Epithelial cell of prostate (primary cell): ENCODE measurements around the gene TMEM117.

ENCODE experiments used
- DNase-seq: peaks from one replicate; pipeline ENCODE4 v3.0.0-alpha.2; 2011; ENCODE audit warnings: low read depth, low spot score
- H3K27ac ChIP-seq: fragments of 450-650 bp; 2 replicates; pipeline ENCODE4 v1.5.1; 2017; ENCODE audit warnings: mild to moderate bottlenecking

TMEM117 gene

DNA sequence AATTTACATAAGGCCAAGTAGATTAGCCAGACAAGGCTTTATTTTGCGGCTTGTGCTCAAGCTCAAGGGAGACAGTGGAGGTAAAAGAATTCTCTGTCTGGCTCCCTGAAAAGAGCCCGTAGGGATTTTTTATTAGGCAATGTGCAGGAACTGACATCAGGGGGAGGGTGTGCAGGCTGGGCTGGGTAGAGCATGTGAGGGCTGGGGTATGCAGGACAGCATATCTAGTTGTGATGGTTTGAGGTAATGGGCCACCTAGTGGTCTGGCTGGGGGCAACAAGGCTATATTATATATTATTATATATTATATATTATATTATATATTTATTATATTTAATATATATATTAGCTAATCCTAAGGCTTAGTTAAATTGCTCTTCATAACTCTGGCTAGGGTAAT lies 102.1 kb downstream of the TMEM117 start:
- DNase-seq = no peak
- H3K27ac ChIP-seq = no peak overlapping the region

DNA sequence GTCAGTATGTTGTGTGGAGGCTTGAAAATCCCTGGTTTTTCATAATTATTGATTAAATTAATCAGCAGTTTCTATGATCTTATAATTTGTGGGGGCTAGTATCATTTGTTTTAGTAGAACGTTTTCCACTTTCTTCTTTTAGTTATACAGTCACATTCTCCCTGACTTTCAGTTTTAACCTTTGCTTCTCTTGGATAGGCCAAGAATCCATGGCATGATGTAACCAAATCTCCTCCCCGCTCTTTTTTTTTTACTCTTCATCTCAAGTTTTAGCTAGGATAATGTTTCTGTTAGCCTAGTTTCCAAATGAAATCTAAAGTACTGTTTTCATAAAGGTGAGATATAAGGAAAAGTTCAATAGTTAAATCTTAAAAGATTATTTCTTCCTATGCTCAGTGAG lies 106.5 kb downstream of the TMEM117 start:
- no peak overlapping the region for H3K27ac ChIP-seq
- DNase-seq = no peak

DNA sequence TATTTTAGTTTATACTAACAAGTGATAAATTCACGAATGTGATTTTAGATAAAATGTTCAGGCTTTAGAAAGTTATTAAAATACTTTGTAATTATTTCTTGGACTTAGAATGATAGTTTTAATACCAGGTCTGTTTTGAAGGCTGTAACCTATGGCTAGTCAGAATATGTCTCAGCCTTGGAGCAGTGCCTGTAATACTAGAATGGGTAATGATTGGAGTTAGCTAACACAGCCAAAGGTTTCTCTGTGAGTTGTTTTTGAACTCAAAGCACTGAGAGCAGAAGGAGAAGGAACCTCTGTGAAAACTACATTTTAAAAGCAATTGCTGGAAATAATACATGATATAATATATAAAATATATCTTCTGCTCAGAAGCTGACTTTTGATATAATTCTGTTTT lies 110.1 kb downstream of the TMEM117 start:
- no peak overlapping the region for H3K27ac ChIP-seq
- DNase-seq = no peak

DNA sequence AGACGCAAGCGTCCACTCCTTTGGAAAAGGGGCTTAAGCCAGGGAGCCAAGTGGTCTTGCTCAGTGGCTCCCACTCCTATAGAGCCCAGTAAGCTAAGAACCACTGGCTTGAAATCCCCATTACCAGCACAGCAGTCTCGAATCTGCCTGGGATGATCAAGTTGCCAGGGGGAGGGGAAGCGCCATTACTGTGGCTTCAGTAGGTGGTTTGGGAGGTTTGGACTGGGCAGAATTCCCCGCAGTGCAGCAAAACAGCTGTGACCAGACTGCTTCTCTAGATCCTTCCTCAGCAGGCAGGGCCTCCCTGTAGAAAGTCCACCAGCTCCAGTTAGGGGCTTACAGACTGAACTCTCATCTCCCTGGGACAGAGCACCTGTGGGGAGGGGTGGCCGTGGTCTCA lies 115.4 kb downstream of the TMEM117 start:
- no peak for DNase-seq

DNA sequence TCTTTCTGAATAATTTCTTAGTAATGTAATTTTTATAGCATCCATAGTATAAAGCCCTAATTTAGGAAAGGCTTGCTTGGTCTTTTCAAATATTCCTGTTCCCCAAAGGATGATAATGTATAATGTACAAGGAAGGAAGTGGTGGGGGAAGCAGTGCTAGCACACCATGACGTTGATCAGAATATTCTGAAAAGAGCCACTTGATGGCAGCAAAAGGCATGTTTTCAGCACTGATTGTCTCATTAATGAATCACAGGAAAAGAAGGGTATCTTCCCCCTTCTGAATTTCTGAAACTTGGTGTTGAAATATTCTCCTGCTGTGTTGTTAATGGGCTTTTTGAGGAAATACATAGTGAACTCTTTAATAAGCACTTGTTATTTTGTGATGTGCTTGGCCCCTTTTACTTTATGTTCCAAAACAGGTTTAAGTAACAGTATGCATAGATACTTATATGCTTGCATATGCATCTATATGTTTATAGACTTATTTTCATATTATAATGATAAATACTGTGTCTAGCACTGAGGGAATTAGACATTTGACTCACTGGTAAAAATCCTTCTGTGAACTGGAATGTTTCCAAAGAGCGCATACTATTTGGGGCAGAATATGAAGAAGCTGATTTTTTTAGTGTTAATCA lies 122.0 kb downstream of the TMEM117 start:
- DNase-seq = no peak
- no peak overlapping the region for H3K27ac ChIP-seq

More for the DNA sequence above, 115.4 kb downstream of the TMEM117 start:
- H3K27ac ChIP-seq = no peak overlapping the region

DNA sequence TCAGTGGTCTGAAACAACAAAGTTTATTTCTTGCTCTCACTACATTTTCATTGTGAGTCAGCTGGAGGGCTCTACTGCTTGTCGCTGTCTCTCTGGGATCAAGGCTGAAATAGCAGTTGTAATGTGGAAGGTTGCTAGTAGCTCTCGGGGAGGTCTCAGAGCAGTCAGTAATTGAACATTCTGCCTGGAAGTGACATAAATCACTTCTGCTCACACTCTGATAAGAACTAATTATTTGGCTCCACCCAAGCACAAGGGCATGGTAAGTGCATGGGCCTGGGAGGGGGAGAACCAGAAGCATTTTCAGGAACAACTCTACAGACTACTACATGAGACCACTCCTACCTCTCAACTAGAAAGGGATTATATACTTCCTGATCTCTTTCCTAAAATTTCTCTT lies 128.2 kb downstream of the TMEM117 start:
- no peak overlapping the region for H3K27ac ChIP-seq
- no peak for DNase-seq

DNA sequence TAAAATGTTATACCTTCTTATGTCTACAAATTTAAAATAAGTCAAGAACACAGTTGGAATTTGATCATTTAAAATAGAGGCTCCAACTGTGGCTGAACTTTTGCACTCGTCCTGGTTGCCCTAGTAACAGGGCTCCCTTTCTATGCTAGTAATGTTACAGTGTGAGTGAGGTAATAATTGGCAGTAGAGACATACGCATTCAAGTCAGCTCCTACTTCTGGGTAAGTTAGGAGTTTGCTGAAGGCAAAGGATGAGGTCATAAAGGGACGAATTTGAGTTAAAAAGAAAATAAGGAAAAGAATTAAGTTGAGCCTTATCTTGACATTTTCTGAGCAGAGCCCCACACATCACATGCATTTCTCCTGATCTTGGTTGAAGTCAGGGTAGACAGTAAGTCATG lies 129.1 kb downstream of the TMEM117 start:
- no peak for DNase-seq
- no peak overlapping the region for H3K27ac ChIP-seq

DNA sequence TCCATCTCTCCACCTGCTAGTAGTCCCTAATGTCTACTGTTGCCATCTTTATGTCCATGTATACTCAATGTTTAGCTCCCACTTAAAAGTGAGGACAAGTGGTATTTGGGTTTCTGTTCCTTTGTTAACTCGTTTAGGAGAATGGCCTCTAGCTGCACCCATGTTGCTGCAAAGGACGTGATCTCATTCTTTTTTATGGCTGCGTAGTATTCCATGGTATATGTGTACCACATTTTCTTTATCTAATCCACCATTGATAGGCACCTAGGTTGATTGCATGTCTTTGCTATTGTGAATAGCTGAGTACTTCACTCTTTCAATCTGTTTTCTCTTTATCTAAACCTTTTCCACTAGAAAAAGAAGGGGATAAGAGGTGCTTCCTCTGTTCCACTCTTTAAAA lies 130.0 kb downstream of the TMEM117 start:
- DNase-seq = no peak
- no peak overlapping the region for H3K27ac ChIP-seq

DNA sequence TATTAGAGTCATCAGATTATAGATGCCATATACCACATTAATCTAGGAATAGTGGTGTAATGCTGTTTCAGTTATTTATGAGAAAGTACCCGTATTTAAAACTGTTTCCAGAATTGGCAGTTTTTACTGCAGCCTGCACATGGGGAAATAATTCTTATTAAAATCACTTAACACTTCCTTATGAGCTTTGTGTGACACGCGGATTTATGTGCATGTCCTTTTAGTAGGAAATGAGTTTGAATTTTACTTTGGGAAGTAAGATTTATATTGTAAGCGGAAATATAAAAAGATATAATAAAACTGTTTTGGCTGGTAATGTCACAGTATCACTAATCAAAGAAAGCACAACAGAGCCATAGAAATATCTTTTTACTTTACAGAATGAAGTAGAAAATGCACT lies 132.9 kb downstream of the TMEM117 start:
- no peak for DNase-seq
- no peak overlapping the region for H3K27ac ChIP-seq

DNA sequence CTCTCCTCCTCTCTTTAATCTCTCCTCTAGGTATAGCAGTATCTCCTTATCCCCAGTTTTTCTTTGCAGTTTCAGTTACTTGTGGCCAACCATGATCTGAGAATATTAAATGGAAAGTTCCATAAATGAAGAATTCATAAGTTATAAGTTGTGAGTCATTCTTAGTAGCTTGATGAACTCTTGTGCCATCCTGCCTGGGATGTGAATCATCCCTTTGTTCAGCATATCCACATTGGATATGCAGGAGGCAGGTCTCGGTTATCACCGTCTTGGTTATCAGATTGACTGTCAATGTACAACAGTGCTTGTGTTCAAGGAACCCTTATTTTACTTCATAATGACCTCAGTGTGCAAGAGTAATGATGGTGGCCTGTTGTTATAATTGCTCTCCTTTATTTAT lies 134.0 kb downstream of the TMEM117 start:
- no peak overlapping the region for H3K27ac ChIP-seq
- DNase-seq = peak; percentile 61

DNA sequence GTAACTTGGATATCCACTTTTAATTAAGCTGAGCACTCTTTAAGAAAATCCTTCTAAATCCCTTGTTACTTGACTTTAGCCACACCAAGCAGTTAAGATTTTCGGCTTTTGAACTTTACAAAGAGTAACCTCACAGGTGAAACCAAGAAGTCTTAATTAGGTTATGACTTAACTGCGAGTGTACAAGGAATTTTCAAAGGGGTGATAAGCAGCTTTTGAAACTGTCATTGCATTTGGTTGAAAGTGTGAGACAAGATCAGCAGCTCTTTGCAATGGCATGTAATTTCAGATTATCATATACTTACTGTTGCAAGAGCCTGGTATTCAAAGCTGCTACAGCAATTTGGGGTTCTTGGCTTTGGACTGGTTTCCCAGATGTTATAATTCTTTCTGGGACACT lies 137.5 kb downstream of the TMEM117 start:
- no peak overlapping the region for H3K27ac ChIP-seq
- DNase-seq = no peak

DNA sequence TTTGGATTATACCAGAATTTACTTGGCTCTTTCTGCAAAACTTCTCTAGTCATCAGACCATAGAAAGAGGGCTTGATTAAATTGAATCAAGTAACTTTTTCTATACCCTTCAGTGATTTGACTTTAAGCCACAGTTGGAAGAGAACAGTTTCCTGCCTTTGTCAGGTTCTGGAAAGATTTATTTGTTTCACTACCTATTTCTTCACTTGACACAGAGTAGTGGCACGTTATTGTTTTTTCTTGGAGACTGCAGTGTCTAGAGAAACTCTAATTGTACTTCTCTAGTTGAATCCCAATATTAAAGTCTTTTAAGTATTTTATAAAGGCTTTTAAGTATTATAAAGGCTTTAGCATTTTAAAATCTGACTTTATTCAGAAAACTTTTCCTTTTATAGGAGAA lies 138.1 kb downstream of the TMEM117 start:
- no peak overlapping the region for H3K27ac ChIP-seq
- no peak for DNase-seq

DNA sequence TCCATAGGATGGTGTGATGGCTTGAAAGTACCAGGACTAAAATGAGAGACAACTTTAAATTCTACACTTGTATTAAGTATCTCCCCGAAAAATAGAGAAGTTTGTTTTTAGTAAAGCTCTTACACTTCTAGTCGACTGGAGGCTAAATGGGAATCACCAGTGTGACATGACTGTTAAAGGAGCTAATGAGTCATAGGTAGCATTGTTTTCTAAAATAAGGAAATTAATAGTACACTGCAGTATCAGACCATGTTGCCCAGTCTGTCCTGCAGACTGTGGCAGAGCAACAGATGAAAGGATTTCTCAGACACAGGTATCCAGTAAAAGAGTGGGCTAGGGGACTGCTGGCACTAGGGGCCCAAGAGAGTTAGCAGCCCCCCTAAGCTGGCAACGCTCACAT lies 140.1 kb downstream of the TMEM117 start:
- no peak overlapping the region for H3K27ac ChIP-seq
- DNase-seq = no peak

DNA sequence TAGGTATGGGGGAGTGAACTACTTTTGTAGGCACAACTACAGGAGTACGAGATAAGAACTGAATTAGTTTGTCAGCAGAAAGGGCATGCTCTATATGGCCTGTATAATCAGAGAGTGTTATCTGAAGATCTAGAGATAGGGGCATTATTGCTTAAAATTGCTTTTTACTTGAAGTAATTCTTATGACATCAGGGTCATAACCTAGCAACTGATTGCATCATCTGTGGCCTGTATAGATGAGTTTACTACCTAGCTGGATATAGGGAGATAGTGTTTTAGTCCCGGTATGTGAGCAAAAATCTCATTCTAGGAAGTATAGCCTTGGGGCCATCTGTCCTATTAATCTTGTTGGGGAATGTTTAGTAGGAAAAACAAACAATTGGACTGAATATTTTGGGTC lies 142.7 kb downstream of the TMEM117 start:
- DNase-seq = no peak
- H3K27ac ChIP-seq = no peak overlapping the region

DNA sequence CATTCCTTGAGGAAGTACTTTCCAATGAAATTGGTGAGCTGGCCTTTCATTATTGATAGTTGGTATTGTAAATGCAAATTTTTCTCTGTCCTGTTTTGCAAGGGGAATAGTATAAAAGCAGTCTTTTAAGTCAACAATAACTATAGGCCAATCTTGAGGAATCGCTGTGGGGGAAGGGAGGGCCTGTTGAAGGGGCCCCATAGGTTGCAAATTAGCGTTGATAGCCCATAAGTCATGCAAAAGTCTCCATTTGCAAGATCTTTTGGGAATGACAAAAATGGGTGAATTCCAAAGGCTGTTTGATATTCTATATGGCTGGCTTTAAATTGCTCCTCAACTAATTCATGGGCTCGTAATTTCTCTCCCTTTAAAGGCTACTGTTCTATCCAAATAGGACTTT lies 143.6 kb downstream of the TMEM117 start:
- no peak for DNase-seq
- no peak overlapping the region for H3K27ac ChIP-seq

DNA sequence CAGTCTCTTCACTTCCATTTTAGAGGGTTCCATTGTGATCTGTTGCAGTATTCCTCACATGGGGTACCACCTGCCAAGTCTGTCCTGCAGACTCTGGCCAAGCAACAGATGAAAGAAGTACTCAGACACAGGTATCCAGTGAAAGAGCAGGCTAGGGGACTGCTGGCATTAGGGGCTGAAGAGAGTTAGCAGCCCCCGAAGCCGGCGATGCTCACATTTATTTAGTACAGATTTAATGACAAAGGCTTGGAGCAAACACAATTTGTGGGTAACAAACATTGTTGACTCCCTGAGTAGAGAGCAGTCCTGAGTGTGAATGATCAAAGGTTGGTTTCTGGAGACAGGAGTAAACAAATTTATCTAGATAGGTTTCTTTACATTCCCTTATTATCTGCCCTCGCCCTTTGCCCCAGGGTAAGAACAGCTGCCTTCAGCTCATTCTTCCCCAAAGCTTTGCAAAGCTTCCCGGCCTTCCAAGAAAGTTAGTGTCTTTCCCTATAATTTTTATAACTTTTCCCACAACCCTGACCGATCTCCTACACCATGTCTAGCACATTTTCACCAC lies 144.8 kb downstream of the TMEM117 start:
- DNase-seq = no peak
- no peak overlapping the region for H3K27ac ChIP-seq

DNA sequence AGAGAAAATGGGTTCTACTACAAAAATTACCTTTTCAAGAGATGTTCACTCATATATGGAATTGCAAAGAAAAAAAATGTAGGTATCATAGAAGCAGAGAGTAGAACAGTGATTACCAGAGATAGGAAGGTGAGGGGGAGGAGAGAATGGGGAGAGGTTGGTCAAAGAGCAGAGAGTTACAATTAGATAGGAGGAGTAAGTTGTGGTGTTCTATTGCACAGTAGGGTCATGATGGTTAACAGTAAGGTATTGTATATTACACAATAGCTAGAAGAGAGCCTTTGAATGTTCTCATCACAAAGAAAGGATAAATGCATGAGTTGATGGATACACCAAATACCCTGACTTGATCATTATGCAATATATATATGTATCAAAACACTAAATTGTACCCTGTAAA lies 145.8 kb downstream of the TMEM117 start:
- no peak for DNase-seq
- no peak overlapping the region for H3K27ac ChIP-seq

DNA sequence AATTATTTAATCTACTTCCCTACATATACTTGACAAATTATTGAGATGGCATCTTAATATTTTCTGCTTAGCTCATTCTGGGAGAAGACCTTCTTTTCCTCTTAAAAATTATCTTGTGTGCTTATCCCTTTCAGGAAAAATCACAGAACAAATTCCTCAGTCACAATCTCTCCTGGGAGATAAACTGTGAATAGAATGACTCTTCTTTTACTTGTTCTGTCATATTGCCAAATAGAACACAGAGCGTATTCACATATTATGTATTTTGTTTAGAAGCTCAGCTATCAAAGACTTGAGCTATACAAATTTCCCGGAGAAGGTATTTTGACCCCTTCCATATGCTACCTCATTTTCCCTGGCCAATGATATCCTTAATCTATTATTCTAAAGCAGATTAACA lies 146.7 kb downstream of the TMEM117 start:
- H3K27ac ChIP-seq = no peak overlapping the region
- DNase-seq = no peak

DNA sequence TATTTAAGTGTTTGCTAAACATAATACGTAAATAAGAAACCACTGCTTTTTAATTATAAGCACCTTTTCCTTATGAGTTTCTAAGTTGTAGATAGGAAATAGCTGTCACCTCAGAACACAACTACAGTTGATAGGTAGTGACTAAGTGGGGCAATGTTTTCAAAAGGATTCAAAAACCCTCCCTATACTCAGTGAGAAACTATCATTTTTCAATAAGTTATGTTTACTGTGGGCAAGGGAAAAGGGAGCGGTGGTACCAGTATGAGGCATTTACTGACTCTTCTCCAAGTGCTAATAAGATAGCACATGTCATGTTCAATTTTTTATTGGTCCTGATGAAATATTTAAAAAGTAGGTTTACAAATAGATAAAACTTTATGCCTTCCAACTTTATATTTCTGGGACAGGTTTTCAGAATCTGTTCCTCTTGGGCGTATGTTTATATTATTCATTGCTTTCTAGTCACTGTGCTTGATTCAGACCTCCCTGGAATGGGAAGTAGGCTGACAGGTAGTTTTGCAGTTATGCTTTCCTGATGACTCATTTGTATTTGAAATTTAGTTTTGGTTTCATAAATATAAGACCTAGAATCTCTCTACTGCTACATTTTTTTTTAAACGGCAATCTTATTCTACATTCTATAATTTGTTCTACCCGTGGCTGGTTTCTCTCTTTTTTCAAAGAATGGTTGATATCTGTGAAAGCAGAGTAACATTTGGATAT lies 153.1 kb downstream of the TMEM117 start:
- H3K27ac ChIP-seq = no peak overlapping the region
- DNase-seq = peak; percentile 36

DNA sequence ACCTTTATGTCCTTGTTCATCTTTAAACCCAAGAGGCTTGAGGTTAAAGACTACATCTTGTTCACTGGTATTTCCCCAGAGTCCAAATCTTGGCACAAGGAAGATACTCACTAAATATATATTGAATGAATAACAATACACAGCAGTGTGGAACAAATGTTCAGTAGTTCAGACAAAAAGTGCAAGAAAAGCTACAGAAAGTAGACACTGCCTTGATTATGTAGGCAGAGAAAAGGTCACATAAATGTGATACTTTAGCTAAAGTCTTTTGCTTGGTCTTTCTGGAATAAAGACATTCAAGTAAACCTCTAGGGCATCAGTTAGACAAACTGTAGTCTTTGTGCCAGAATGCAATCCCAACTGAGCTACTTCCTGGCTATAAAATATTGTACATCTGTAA lies 157.0 kb downstream of the TMEM117 start:
- DNase-seq = no peak

DNA sequence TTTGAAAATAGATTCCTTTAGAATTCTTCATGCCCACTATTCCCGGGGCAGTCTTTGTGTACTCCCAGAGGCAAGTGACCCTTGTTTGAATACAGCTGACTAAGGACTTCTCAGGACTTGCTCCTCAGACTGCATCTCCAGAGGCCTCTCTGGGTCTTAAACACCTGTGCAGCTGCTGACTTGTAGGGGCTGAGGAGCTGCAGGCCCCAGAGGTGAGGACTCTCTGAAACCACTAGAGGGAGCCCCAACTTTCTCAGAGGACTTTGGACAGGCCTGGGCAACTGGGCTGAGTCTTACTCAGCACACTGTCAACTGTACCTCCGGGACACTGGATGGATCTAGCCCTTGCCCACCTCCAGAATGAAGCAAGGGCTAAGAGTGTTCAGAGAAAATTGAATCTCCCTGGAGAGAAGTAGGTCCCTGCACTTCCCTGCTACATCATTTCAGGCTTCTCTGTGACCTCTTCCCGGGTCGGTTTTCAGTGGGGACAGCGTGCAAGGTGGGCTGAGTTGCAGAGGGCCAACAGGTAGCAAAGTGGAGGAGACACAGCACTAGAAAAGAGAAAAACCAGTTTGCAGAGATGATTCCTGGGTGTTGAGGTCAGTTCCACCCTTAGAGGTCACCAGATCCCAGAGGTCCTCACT lies 164.6 kb downstream of the TMEM117 start:
- no peak for DNase-seq
- H3K27ac ChIP-seq = no peak overlapping the region

More for the DNA sequence above, 157.0 kb downstream of the TMEM117 start:
- H3K27ac ChIP-seq = no peak overlapping the region
